IPS-20b (cell line): ENCODE results near the gene ENO4.

Experiments used
- H3K27ac ChIP-seq: one replicate; pipeline ENCODE4 v1.5.1; 2013; ENCODE audit warnings: low read length
- H3K27me3 ChIP-seq: 2 replicates; pipeline ENCODE4 v1.6.1; 2013; ENCODE audit warnings: mild to moderate bottlenecking, low read length, inconsistent platforms; ENCODE audit not compliant: insufficient read depth
- H3K36me3 ChIP-seq: 2 replicates; pipeline ENCODE4 v1.6.1; 2013; ENCODE audit warnings: low read depth, mild to moderate bottlenecking, inconsistent platforms, low read length, moderate library complexity; ENCODE audit not compliant: insufficient read depth
- H3K4me1 ChIP-seq: 2 replicates; pipeline ENCODE4 v1.6.1; 2013; ENCODE audit warnings: mild to moderate bottlenecking, control low read depth, inconsistent platforms, low read length, moderate library complexity; ENCODE audit not compliant: insufficient read depth
- H3K4me3 ChIP-seq: 2 replicates; pipeline ENCODE4 v1.5.1; 2013; ENCODE audit warnings: mild to moderate bottlenecking, low read length, inconsistent platforms
- H3K9ac ChIP-seq: 2 replicates; pipeline ENCODE4 v1.6.1; 2013; ENCODE audit warnings: low read depth, mild to moderate bottlenecking, inconsistent platforms, low read length, moderate library complexity
- H3K9me3 ChIP-seq: 2 replicates; pipeline ENCODE4 v1.6.1; 2013; ENCODE audit warnings: mild to moderate bottlenecking, low read depth, low read length, inconsistent platforms; ENCODE audit not compliant: insufficient read depth

The ENO4 gene

GRCh38 chr10:116849248-116850057 lies at the start of gene ENO4:
Gene ENO4, plus strand, starts transcription at chr10:116849499. Its CDS starts 68 bp downstream, at chr10:116849567.
- peak within 1 kb of the TSS; percentile 91 for H3K9ac ChIP-seq
- peaks cover 34% of the 10 kb centered on the region for H3K27me3 ChIP-seq
- H3K9me3 ChIP-seq: no peaks in the 10 kb centered on the region
- peak within 1 kb of the TSS; percentile 88 for H3K4me3 ChIP-seq
- H3K36me3 ChIP-seq: no peaks in the 10 kb centered on the region
- H3K4me1 ChIP-seq: peaks cover 16% of the 10 kb centered on the region; the same call in 1 of the 2 replicates
- no peak within 1 kb of the TSS for H3K27ac ChIP-seq

GRCh38 chr10:116800286-116800929 lies 48.9 kb upstream of the ENO4 start:
- Histone ChIP-seq H3K27me3 (peaks cover 48% of the 10 kb centered on the region), H3K9me3 (no peaks in the 10 kb centered on the region), H3K36me3 (no peaks in the 10 kb centered on the region), H3K4me3 (peak overlapping the region; percentile 34; the same call in 1 of the 2 replicates), H3K4me1 (peaks cover 14% of the 10 kb centered on the region; the same call in 1 of the 2 replicates), H3K27ac (no peak overlapping the region), H3K9ac (no peak overlapping the region; the same call in 1 of the 2 replicates)

GRCh38 chr10:116801658-116802057 lies 47.6 kb upstream of the ENO4 start:
- Histone ChIP-seq H3K36me3 (no peaks in the 10 kb centered on the region), H3K4me1 (peaks cover 14% of the 10 kb centered on the region; the same call in 1 of the 2 replicates), H3K27ac (no peak overlapping the region), H3K27me3 (peaks cover 45% of the 10 kb centered on the region), H3K4me3 (no peak overlapping the region), H3K9me3 (no peaks in the 10 kb centered on the region), H3K9ac (no peak overlapping the region)

GRCh38 chr10:116802474-116802873 lies 46.8 kb upstream of the ENO4 start:
- H3K9ac ChIP-seq: no peak overlapping the region
- H3K9me3 ChIP-seq: no peaks in the 10 kb centered on the region
- H3K4me1 ChIP-seq: peaks cover 14% of the 10 kb centered on the region; the same call in 1 of the 2 replicates
- H3K4me3 ChIP-seq: no peak overlapping the region
- no peaks in the 10 kb centered on the region for H3K36me3 ChIP-seq
- H3K27me3 ChIP-seq: peaks cover 39% of the 10 kb centered on the region
- H3K27ac ChIP-seq: no peak overlapping the region

GRCh38 chr10:116802876-116803275 lies 46.4 kb upstream of the ENO4 start:
- Histone ChIP-seq H3K27me3 (peaks cover 36% of the 10 kb centered on the region), H3K27ac (no peak overlapping the region), H3K9ac (no peak overlapping the region), H3K9me3 (no peaks in the 10 kb centered on the region), H3K4me3 (no peak overlapping the region), H3K36me3 (no peaks in the 10 kb centered on the region), H3K4me1 (peaks cover 14% of the 10 kb centered on the region; the same call in 1 of the 2 replicates)

- Histone ChIP-seq H3K36me3 (no peaks in the 10 kb centered on the region), H3K9ac (no peak overlapping the region), H3K27ac (no peak overlapping the region), H3K27me3 (peaks cover 36% of the 10 kb centered on the region), H3K4me1 (peaks cover 14% of the 10 kb centered on the region; the same call in 1 of the 2 replicates), H3K9me3 (no peaks in the 10 kb centered on the region), H3K4me3 (no peak overlapping the region)
Observed at GRCh38 chr10:116803451-116804249, 45.6 kb upstream of the ENO4 start.

GRCh38 chr10:116808706-116809105 lies 40.6 kb upstream of the ENO4 start:
- Histone ChIP-seq H3K9me3 (no peaks in the 10 kb centered on the region), H3K4me1 (peaks cover 3% of the 10 kb centered on the region; the same call in 1 of the 2 replicates), H3K9ac (no peak overlapping the region), H3K36me3 (no peaks in the 10 kb centered on the region), H3K27me3 (peaks cover 8% of the 10 kb centered on the region), H3K4me3 (no peak overlapping the region), H3K27ac (no peak overlapping the region)

- H3K4me3 ChIP-seq: no peak overlapping the region
- no peak overlapping the region for H3K27ac ChIP-seq
- no peaks in the 10 kb centered on the region for H3K27me3 ChIP-seq
- no peaks in the 10 kb centered on the region for H3K9me3 ChIP-seq
- H3K4me1 ChIP-seq: peaks cover 3% of the 10 kb centered on the region; the same call in 1 of the 2 replicates
- no peaks in the 10 kb centered on the region for H3K36me3 ChIP-seq
- H3K9ac ChIP-seq: no peak overlapping the region
Observed at GRCh38 chr10:116809483-116810119, 39.7 kb upstream of the ENO4 start.

GRCh38 chr10:116810120-116810500 lies 39.2 kb upstream of the ENO4 start:
- Histone ChIP-seq H3K9ac (no peak overlapping the region), H3K4me1 (peaks cover 3% of the 10 kb centered on the region; the same call in 1 of the 2 replicates), H3K27me3 (no peaks in the 10 kb centered on the region), H3K4me3 (no peak overlapping the region), H3K36me3 (no peaks in the 10 kb centered on the region), H3K27ac (no peak overlapping the region), H3K9me3 (no peaks in the 10 kb centered on the region)

GRCh38 chr10:116810895-116811294 lies 38.4 kb upstream of the ENO4 start:
- Histone ChIP-seq H3K9ac (no peak overlapping the region), H3K9me3 (no peaks in the 10 kb centered on the region), H3K27ac (no peak overlapping the region), H3K27me3 (0 out of 2 replicates have a peak, but pooled peaks cover 3% of the 10 kb centered on the region), H3K4me3 (no peak overlapping the region), H3K36me3 (no peaks in the 10 kb centered on the region), H3K4me1 (peaks cover 3% of the 10 kb centered on the region; the same call in 1 of the 2 replicates)

- H3K4me1 ChIP-seq: peaks cover 4% of the 10 kb centered on the region; the same call in 1 of the 2 replicates
- H3K36me3 ChIP-seq: no peaks in the 10 kb centered on the region
- H3K4me3 ChIP-seq: no peak overlapping the region
- H3K27me3 ChIP-seq: 0 out of 2 replicates have a peak, but pooled peaks cover 6% of the 10 kb centered on the region
- H3K27ac ChIP-seq: no peak overlapping the region
- no peak overlapping the region for H3K9ac ChIP-seq
- no peaks in the 10 kb centered on the region for H3K9me3 ChIP-seq
Observed at GRCh38 chr10:116811691-116812090, 37.6 kb upstream of the ENO4 start.
